Vagina (tissue), 2 donors: ENCODE measurements around the gene CTAGE9.
"Not testable (repeated sequence)": the region's sequence is repeated elsewhere in the genome, so short reads cannot be mapped to it uniquely, and the experiment has no call there.

Experiments
- POLR2A ChIP-seq, 2 donors: fragments of 450-650 bp; IDR thresholded peaks; one replicate each; pipeline ENCODE4 v1.6.1; 2017; ENCODE audit warnings: antibody characterized with exemption in 2 of 2, mild to moderate bottlenecking in 2 of 2, moderate library complexity in 2 of 2
- TF ChIP-seq, protein P1 (sequence below), 3 experiments: fragments of 450-650 bp in 2 of 3; fragments of 200-600 bp in 1 of 3; sonication (generic) in 1 of 3; IDR thresholded peaks; one replicate each; pipeline ENCODE4 v1.5.1; 2017 to 2019; ENCODE audit warnings: antibody characterized with exemption in 3 of 3, mild to moderate bottlenecking in 2 of 3, moderate library complexity in 2 of 3

DNA sequence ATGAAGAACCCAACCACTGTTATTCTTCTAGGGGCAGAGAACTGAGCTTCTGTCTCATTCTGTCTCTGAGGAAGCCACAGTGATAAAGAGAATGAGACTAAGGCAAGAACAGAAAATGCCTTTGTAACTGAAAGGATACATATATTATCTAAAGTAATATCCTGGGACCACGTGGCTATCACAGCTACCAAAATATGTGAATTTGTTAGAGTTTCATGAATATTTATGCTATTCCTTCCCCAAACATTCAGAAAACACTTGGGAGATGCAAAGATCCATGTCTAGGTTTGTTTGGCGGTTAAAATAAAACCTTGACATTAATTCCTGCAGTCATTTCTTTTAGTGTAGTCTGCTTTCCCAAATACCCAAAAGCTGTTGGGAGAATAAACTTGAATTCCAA is 6.9 kb downstream of the CTAGE9 start:
- TF ChIP-seq, protein P1, sequence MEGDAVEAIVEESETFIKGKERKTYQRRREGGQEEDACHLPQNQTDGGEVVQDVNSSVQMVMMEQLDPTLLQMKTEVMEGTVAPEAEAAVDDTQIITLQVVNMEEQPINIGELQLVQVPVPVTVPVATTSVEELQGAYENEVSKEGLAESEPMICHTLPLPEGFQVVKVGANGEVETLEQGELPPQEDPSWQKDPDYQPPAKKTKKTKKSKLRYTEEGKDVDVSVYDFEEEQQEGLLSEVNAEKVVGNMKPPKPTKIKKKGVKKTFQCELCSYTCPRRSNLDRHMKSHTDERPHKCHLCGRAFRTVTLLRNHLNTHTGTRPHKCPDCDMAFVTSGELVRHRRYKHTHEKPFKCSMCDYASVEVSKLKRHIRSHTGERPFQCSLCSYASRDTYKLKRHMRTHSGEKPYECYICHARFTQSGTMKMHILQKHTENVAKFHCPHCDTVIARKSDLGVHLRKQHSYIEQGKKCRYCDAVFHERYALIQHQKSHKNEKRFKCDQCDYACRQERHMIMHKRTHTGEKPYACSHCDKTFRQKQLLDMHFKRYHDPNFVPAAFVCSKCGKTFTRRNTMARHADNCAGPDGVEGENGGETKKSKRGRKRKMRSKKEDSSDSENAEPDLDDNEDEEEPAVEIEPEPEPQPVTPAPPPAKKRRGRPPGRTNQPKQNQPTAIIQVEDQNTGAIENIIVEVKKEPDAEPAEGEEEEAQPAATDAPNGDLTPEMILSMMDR (IDR thresholded peaks at IDR 0.05) = not testable (repeated sequence)
- not testable (repeated sequence) for TF ChIP-seq POLR2A (IDR thresholded peaks at IDR 0.05)
